B cell (primary cell): Measurements from ENCODE around the gene GAPT.

Source experiments
- EZH2 ChIP-seq: IDR thresholded peaks from 2 replicates; pipeline ENCODE4 v1.6.1; 2012; ENCODE audit warnings: borderline replicate concordance, low read depth, mild to moderate bottlenecking, moderate library complexity, low read length; ENCODE audit not compliant: insufficient read depth, poor library complexity, severe bottlenecking
- TF ChIP-seq, protein P1 (sequence below): fragments of 200-600 bp; IDR thresholded peaks from one replicate; pipeline ENCODE4 v1.8.0; 2022; ENCODE audit warnings: antibody characterized with exemption, mild to moderate bottlenecking

DNA sequence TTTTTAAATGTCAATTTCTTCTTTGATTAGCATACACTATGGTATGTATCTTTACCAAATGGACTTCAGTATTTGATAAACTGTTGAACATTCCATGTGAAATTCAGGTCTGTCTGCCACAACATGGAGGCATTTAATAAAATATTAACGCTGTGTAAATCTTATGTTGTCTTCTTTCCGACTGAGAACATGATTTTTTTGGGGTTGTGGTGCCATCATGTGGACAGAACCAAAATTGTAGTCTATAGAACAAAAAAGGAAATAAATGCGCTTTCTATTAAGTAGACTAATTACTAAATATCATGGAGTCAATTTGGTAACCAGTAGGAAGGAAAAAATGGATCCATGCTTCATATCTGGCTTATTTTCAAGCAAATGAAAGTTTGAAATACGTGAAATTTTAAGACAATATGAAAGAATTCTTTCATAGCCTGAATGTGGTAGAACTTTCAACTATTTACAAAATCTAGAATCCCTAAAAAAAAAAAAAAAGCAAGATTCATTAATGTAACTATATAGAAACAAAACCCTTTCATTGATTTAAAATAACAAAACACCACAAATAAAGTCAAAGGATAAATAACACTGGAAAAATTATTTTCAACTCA, 28.5 kb upstream of the GAPT start:
- TF ChIP-seq, protein P1, sequence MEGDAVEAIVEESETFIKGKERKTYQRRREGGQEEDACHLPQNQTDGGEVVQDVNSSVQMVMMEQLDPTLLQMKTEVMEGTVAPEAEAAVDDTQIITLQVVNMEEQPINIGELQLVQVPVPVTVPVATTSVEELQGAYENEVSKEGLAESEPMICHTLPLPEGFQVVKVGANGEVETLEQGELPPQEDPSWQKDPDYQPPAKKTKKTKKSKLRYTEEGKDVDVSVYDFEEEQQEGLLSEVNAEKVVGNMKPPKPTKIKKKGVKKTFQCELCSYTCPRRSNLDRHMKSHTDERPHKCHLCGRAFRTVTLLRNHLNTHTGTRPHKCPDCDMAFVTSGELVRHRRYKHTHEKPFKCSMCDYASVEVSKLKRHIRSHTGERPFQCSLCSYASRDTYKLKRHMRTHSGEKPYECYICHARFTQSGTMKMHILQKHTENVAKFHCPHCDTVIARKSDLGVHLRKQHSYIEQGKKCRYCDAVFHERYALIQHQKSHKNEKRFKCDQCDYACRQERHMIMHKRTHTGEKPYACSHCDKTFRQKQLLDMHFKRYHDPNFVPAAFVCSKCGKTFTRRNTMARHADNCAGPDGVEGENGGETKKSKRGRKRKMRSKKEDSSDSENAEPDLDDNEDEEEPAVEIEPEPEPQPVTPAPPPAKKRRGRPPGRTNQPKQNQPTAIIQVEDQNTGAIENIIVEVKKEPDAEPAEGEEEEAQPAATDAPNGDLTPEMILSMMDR, result peak; percentile 76
- TF ChIP-seq EZH2, result no peak
